PC-9 (cell line): ENCODE results near the gene SBF2.
"Not testable (repeated sequence)": the region's sequence is repeated elsewhere in the genome, so short reads cannot be mapped to it uniquely, and the experiment has no call there.

Experiments used
- CTCF ChIP-seq: fragments of 200-600 bp; sonication (generic); conservative IDR thresholded peaks from 2 replicates; pipeline ENCODE4 v1.6.1; 2017; ENCODE audit warnings: mixed run types, antibody characterized with exemption, mild to moderate bottlenecking, moderate library complexity
- EZH2 ChIP-seq: fragments of 200-600 bp; sonication (generic); IDR thresholded peaks from 2 replicates; pipeline ENCODE4 v1.8.0; 2017; ENCODE audit warnings: antibody characterized with exemption, low read depth

GRCh38 chr11:10134226-10134625, 159.8 kb downstream of the SBF2 start:
- TF ChIP-seq CTCF, EZH2: not testable (repeated sequence)
